Measurements from ENCODE around the gene ATP11A.
"Not testable (repeated sequence)": the region's sequence is repeated elsewhere in the genome, so short reads cannot be mapped to it uniquely, and the experiment has no call there.

ATP11A gene

GRCh38 chr13:112854321-112854720 is 164.5 kb downstream of the ATP11A start:
- no peak overlapping the region for H3K4me3 ChIP-seq (ENCODE audit: low read depth, low read length)
- TF ChIP-seq, protein P1, sequence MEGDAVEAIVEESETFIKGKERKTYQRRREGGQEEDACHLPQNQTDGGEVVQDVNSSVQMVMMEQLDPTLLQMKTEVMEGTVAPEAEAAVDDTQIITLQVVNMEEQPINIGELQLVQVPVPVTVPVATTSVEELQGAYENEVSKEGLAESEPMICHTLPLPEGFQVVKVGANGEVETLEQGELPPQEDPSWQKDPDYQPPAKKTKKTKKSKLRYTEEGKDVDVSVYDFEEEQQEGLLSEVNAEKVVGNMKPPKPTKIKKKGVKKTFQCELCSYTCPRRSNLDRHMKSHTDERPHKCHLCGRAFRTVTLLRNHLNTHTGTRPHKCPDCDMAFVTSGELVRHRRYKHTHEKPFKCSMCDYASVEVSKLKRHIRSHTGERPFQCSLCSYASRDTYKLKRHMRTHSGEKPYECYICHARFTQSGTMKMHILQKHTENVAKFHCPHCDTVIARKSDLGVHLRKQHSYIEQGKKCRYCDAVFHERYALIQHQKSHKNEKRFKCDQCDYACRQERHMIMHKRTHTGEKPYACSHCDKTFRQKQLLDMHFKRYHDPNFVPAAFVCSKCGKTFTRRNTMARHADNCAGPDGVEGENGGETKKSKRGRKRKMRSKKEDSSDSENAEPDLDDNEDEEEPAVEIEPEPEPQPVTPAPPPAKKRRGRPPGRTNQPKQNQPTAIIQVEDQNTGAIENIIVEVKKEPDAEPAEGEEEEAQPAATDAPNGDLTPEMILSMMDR (IDR thresholded peaks at IDR 0.05; ENCODE audit: low read depth, low read length, missing control alignments), result no peak
- DNase-seq (ENCODE audit: low read depth), result no peak

DNA sequence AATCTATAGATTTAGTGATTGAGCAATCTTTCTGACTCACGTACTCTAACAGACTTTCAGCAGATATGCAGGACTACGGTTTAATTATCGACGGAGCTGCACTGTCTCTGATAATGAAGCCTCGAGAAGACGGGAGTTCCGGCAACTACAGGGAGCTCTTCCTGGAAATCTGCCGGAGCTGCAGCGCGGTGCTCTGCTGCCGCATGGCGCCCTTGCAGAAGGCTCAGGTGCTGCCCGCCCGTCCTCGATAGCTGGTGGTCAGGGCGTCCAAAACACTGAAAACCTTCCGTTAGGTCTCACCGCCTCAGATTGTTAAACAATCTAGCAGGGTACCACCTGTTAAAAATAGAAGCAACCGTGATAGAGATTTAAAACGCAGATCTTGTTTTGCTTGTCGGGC is 166.0 kb downstream of the ATP11A start:
- DNase-seq (ENCODE audit: low read depth), result no peak
- TF ChIP-seq, protein P1 (IDR thresholded peaks at IDR 0.05; ENCODE audit: low read depth, low read length, missing control alignments), result no peak

DNA sequence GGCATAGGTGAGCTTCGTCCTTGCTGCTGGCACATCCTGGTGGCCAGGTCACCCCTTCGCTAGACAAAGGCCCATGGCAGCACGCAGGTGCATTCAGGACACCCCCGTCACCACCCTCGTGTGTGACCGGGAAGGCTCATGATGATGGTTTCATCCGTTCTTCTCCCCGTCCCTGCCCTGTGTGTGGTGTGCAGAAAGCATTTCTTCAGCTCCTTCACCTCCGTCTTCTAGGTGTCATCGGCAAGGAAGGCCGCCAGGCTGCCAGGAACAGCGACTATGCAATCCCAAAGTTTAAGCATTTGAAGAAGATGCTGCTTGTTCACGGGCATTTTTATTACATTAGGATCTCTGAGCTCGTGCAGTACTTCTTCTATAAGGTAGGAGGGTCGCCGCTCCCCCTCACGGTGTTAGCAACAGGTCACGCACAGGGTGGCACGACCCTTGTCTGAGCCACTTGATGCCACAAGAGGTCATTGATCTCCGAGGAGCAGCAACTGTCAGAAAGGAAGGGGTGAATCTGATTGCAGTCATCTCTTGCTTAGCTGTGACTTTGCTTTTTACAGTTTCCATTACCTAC is 168.2 kb downstream of the ATP11A start:
- DNase-seq (ENCODE audit: low read depth), result no peak
- TF ChIP-seq, protein P1 (IDR thresholded peaks at IDR 0.05; ENCODE audit: low read depth, low read length, missing control alignments), result no peak
- no peak overlapping the region for H3K4me3 ChIP-seq (ENCODE audit: low read depth, low read length)

More for the DNA sequence above, 166.0 kb downstream of the ATP11A start:
- H3K4me3 ChIP-seq (ENCODE audit: low read depth, low read length), result no peak overlapping the region

GRCh38 chr13:112859128-112859816 is 169.4 kb downstream of the ATP11A start:
- no peak for DNase-seq (ENCODE audit: low read depth)
- H3K4me3 ChIP-seq (ENCODE audit: low read depth, low read length), result no peak overlapping the region
- TF ChIP-seq, protein P1 (IDR thresholded peaks at IDR 0.05; ENCODE audit: low read depth, low read length, missing control alignments), result no peak

DNA sequence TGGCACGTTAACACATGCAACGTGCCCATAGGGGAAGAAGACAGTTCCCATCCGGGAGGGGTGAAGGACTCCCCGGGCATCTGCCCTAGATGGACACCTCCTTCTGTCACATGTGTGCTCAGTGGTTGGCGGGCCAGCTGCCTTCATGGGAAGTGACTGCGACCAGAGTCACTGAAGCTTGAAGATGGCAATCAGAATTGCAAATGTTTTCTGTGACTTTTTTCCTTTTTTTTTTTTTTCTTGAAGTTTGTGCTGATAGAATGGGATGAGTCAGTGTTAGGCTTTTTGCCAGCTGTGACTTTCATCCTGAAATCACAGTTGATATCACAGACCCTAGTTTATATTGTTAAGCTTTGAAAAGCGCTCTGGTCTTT is 170.0 kb downstream of the ATP11A start:
- H3K4me3 ChIP-seq (ENCODE audit: low read depth, low read length), result no peak overlapping the region
- TF ChIP-seq, protein P1 (IDR thresholded peaks at IDR 0.05; ENCODE audit: low read depth, low read length, missing control alignments), result no peak
- peak; percentile 5 for DNase-seq (ENCODE audit: low read depth)

GRCh38 chr13:112861876-112862615 is 172.2 kb downstream of the ATP11A start:
- no peak for DNase-seq (ENCODE audit: low read depth)
- H3K4me3 ChIP-seq (ENCODE audit: low read depth, low read length), result no peak overlapping the region
- TF ChIP-seq, protein P1 (IDR thresholded peaks at IDR 0.05; ENCODE audit: low read depth, low read length, missing control alignments), result no peak

DNA sequence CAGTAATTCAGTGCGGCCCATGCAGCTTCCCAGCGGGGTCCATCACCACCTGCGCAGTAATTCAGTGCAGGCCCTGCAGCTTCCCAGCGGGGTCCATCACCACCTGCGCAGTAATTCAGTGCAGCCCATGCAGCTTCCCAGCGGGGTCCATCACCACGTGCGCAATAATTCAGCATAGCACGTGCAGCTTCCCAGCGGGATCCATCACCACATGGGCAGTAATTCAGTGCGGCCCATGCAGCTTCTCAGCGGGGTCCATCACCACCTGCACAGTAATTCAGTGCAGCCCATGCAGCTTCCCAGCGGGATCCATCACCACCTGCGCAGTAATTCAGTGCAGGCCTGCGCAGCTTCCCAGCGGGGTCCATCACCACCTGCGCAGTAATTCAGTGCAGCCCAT is 173.5 kb downstream of the ATP11A start:
- not testable (repeated sequence) for H3K4me3 ChIP-seq (ENCODE audit: low read depth, low read length); DNase-seq (ENCODE audit: low read depth)

DNA sequence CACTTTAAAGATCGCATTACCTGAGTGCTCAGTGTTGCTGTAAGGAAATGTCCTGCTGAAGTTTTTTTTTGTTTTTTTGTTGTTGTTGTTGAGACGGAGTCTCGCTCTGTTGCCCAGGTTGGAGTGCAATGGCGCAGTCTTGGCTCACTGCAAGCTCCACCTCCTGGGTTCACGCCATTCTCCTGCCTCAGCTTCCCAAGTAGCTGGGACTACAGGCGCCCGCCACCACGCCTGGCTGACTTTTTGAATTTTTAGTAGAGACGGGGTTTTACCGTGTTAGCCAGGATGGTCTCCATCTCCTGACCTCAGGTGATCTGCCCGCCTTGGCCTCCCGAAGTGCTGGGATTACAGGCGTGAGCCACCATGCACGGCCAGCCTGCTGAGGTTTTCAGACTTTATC is 175.6 kb downstream of the ATP11A start:
- H3K4me3 ChIP-seq (ENCODE audit: low read depth, low read length); DNase-seq (ENCODE audit: low read depth): not testable (repeated sequence)
